ENCODE results near the gene DUSP15.
"Not testable (repeated sequence)": the region's sequence is repeated elsewhere in the genome, so short reads cannot be mapped to it uniquely, and the experiment has no call there.

DUSP15 gene

GRCh38 chr20:31869942-31870725 lies at the start of gene DUSP15, which contains the start of gene TTLL9:
TSS of gene DUSP15 (minus strand) at chr20:31870527. CDS start at chr20:31870337, 190 bp downstream.
TSS of gene TTLL9 (plus strand) at chr20:31870634. CDS start at chr20:31871127, 493 bp downstream.
- peak; percentile 14 for DNase-seq

- no peak for DNase-seq
These were observed 49.3 kb upstream of the DUSP15 start for GRCh38 chr20:31919410-31920155.

- DNase-seq = no peak
These were observed 48.3 kb upstream of the DUSP15 start for GRCh38 chr20:31918466-31919105.

- not testable (repeated sequence) for DNase-seq
These were observed 47.7 kb upstream of the DUSP15 start for GRCh38 chr20:31917962-31918412.

GRCh38 chr20:31916708-31917107 lies 46.4 kb upstream of the DUSP15 start:
- DNase-seq = no peak

GRCh38 chr20:31915491-31916280 lies 45.4 kb upstream of the DUSP15 start:
- DNase-seq = no peak

- DNase-seq = no peak
These were observed 43.8 kb upstream of the DUSP15 start for GRCh38 chr20:31914170-31914569.

- no peak for DNase-seq
These were observed 43.3 kb upstream of the DUSP15 start for GRCh38 chr20:31913431-31914157.

- no peak for DNase-seq
These were observed 39.9 kb upstream of the DUSP15 start for GRCh38 chr20:31910071-31910803.

- no peak for DNase-seq
These were observed 39.1 kb upstream of the DUSP15 start for GRCh38 chr20:31909253-31910070.

- DNase-seq = no peak
These were observed 38.1 kb upstream of the DUSP15 start for GRCh38 chr20:31908424-31908823.

GRCh38 chr20:31908016-31908415 lies 37.7 kb upstream of the DUSP15 start:
- no peak for DNase-seq

- no peak for DNase-seq
These were observed 36.7 kb upstream of the DUSP15 start for GRCh38 chr20:31907046-31907445.

GRCh38 chr20:31906001-31906400 lies 35.7 kb upstream of the DUSP15 start:
- DNase-seq = no peak

GRCh38 chr20:31903627-31904386 lies 33.5 kb upstream of the DUSP15 start:
- DNase-seq = no peak

- DNase-seq = no peak
These were observed 31.3 kb upstream of the DUSP15 start for GRCh38 chr20:31901615-31902014.

GRCh38 chr20:31897541-31897940 lies 27.2 kb upstream of the DUSP15 start:
- no peak for DNase-seq

GRCh38 chr20:31896049-31896448 lies 25.7 kb upstream of the DUSP15 start:
- DNase-seq = no peak

- DNase-seq = no peak
These were observed 24.8 kb upstream of the DUSP15 start for GRCh38 chr20:31894980-31895675.
